GM12892 (cell line): ENCODE results near the gene DIO2.

Experiments used
- POLR2A ChIP-seq: IDR thresholded peaks from 2 replicates; pipeline ENCODE4 v1.6.1; 2011; ENCODE audit warnings: low read depth, low read length, control low read depth
- TAF1 ChIP-seq: IDR thresholded peaks from 2 replicates; pipeline ENCODE4 v1.6.1; 2011; ENCODE audit warnings: low read depth, mild to moderate bottlenecking, control low read depth, low read length, borderline replicate concordance

- TF ChIP-seq TAF1 (no peak), POLR2A (no peak)
Measured at GRCh38 chr14:80215756-80216581, 4.7 kb upstream of the DIO2 start.
